Urinary bladder (tissue), 4 donors: Measurements from ENCODE around the gene EXT2. TPM values are rescaled to one million over a fixed set of nuclear protein-coding genes. Genes with fewer than 3 reads are reported as not detected.

Experiments
- DNase-seq: peaks from one replicate; pipeline ENCODE4 v3.0.0-alpha.2; 2015; ENCODE audit errors: extremely low spot score
- H3K27ac ChIP-seq: one replicate; pipeline ENCODE4 v1.5.1; 2013; ENCODE audit warnings: low read depth, mild to moderate bottlenecking, moderate library complexity
- H3K36me3 ChIP-seq: one replicate; pipeline ENCODE4 v1.6.1; 2013; ENCODE audit warnings: mild to moderate bottlenecking, moderate library complexity; ENCODE audit not compliant: insufficient read depth
- H3K4me1 ChIP-seq: one replicate; pipeline ENCODE4 v1.6.1; 2013; ENCODE audit warnings: mild to moderate bottlenecking, moderate library complexity; ENCODE audit not compliant: insufficient read depth
- H3K4me3 ChIP-seq: one replicate; pipeline ENCODE4 v1.5.1; 2013; ENCODE audit warnings: low read depth, low read length
- WGBS: extraction: QIAGEN DNeasy Blood & Tissue Kit; methylation state at CpG from one replicate; pipeline ENCODE4 v1.1.7; 2013; 5-methylcytosine and 5-hydroxymethylcytosine counted together
- polyA plus RNA-seq: library from polyadenylated mRNA; stranded (reverse); fragments of 200-250 nt; gene quantifications from one replicate; pipeline ENCODE4 v1.2.3, GENCODE V29; 2013
- total RNA-seq: library from RNA; depleted of rRNA; stranded (reverse); fragments of >200 nt; gene quantifications from one replicate; pipeline ENCODE4 v1.2.3, GENCODE V29; 2014
- donor health status: healthy with polysubstance abuse.
- donor health status: healthy.

Gene EXT2
- total and polyA plus RNA-seq, 2 donors: 52.2 to 95.3 TPM

- Histone ChIP-seq H3K36me3 (no peaks in the 10 kb centered on the region), H3K4me1 (no peaks in the 10 kb centered on the region), H3K4me3 (no peak overlapping the region), H3K27ac (no peak overlapping the region)
- WGBS: 82% methylated on average over 3 of the region's 3 CpGs
- DNase-seq: no peak
Measured at GRCh38 chr11:44145011-44145775, 49.7 kb downstream of the EXT2 start.

DNA sequence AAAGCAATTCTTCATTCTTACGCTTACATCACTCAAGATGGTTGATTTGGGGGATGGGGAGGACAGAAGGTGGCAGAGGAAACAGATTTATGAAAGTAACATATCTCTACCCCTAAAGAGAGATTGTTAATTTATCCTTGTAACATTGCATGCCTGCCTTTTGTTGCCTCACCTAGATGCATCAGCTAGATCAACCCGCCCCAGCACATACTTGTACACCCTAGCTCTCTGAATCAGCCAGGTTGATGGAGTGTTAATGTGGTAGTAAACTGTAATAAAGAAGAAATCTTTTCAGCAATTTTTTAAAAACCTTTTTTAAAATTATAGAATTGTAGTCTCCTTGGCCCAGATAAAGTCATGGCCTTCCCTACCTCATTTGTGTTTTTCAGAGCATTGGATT is 51.5 kb downstream of the EXT2 start:
- no peak for DNase-seq
- Histone ChIP-seq H3K27ac (no peak overlapping the region), H3K36me3 (peaks cover 8% of the 10 kb centered on the region), H3K4me3 (no peak overlapping the region), H3K4me1 (no peaks in the 10 kb centered on the region)
- 98% methylated on average over 2 of the region's 2 CpGs for WGBS

DNA sequence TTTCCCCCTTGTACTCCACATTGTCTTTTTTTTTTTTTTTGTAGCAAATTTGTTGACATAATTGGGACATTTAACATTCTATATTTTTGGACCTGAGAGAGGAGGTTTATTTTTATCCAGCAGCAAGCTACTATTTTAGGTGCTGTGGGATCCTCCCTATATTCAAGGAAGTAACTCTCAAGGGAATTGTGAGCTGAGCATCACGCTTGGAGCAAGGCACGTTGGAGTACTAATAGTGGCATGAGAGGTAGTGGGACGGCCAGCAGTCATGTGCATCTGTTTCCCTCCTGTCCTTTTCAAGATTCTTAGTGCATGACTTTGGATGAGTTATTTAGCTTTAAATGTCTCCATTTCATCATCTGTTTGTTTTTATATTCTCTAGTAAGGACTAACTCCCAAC is 52.3 kb downstream of the EXT2 start:
- Histone ChIP-seq H3K36me3 (peaks cover 8% of the 10 kb centered on the region), H3K4me3 (no peak overlapping the region), H3K27ac (no peak overlapping the region), H3K4me1 (no peaks in the 10 kb centered on the region)
- no peak for DNase-seq
- 92% methylated on average over 3 of the region's 3 CpGs for WGBS

DNA sequence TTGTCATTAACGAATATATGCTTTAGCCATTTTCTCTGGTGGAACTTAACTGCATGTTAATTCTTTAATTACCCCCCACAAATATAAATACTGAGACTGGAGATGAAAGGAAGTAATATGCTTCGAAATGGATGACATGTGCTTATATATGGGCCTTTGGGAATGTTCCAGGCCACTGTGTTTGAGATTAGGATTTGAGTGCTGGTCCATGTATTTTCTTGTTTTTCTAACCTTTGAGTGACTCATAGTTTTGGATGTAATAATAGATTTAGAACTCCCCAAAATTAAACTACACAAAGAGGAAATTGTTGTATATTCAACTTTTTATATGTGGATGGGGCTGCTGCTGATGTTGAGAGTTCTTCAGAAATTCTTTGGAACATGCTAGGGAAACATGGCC is 54.2 kb downstream of the EXT2 start:
- Histone ChIP-seq H3K4me1 (no peaks in the 10 kb centered on the region), H3K27ac (peak overlapping the region; percentile 18), H3K4me3 (no peak overlapping the region), H3K36me3 (peaks cover 8% of the 10 kb centered on the region)
- 82% methylated on average over 2 of the region's 2 CpGs for WGBS
- DNase-seq: no peak

DNA sequence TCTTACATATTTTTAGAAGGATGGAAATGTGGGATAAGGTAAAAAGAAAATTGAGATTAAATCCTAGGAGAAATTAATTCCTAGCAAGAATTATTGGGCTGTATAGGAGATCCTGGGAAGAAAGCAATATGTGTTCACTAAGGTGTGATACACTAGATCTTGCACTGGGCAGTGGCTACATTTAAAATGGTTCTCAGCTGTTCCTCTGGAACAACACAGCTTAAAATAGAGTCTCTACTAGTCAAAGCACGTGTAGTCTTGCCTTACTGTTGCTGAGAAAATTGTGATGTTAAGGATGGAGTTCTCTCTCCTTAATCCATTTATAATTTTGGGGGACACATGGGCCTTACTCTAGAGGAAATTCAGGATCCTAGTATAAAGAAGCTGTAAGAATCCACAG is 54.9 kb downstream of the EXT2 start:
- Histone ChIP-seq H3K4me3 (no peak overlapping the region), H3K36me3 (peaks cover 8% of the 10 kb centered on the region), H3K4me1 (no peaks in the 10 kb centered on the region), H3K27ac (no peak overlapping the region)
- WGBS: 88% methylated on average over 1 of the region's 1 CpG
- no peak for DNase-seq

DNA sequence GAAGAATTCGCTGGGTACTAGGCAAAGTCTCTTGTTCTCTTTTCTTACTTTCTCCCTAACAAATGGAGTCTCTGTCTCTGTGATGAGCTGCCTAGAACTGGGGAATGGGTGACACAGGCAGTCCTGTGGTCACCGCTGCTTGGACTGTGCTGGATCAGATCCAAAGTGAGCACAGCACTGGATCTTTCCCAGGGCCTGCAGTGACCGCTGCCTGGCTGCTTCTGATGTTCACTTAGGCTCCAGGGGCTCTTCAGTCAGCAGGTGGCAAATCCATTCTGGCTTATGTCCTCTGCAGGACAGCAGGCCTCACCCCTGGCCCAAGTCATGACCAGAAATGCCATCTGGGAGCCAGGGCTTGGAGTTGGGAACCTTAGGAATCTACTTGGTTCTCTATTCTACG is 61.5 kb downstream of the EXT2 start:
- Histone ChIP-seq H3K4me3 (no peak overlapping the region), H3K36me3 (no peaks in the 10 kb centered on the region), H3K4me1 (no peaks in the 10 kb centered on the region), H3K27ac (no peak overlapping the region)
- WGBS: 97% methylated on average over 4 of the region's 4 CpGs
- DNase-seq: no peak

GRCh38 chr11:44158384-44158783 is 62.9 kb downstream of the EXT2 start:
- DNase-seq: no peak
- no peaks in the 10 kb centered on the region for H3K36me3 ChIP-seq
- H3K27ac ChIP-seq: no peak overlapping the region
- over 99% methylated on average over 2 of the region's 2 CpGs for WGBS
- H3K4me3 ChIP-seq: no peak overlapping the region
- no peaks in the 10 kb centered on the region for H3K4me1 ChIP-seq

DNA sequence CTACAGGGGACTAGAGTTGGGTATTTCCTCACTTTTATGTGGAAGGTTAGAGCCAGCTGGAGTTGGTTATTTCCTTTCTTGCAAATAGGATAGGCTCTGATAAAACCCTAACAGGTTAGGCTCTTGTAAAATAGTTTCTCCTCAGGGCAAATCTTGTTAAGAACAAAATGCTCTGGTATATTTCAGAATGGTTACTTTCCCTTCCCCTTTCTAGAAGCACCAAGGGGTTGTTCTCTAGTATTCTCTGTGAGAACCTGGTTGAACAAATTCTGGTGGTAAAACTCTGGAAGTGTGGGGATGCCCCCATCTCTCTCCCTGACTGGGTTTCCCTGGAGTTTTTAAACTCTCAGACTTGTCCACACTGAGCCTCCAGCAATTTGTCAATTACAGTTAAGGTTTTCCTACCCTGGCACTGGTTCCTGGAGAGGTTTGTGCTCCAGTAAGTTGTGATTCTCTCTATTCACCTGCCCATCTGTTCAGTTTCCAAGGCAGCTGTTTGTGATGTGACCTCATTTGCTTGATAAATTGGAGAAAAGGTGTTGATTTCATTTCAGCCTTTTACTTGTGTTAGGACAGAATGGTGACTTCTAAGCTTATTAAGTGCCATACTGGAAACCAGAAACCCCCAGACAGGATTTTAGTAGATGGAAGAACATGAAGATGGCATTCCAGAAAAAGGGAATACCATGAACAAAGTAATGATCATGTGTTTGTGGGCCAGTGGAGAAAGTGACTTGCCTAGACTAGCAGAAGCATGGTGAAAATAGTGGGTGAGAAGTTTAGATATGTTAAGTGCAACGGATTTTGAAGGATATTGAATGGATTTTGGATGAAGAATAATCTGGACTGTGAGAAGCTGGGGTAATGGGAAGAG is 64.6 kb downstream of the EXT2 start:
- no peak for DNase-seq
- 93% methylated on average over 1 of the region's 1 CpG for WGBS
- no peaks in the 10 kb centered on the region for H3K4me1 ChIP-seq
- no peak overlapping the region for H3K27ac ChIP-seq
- no peak overlapping the region for H3K4me3 ChIP-seq
- no peaks in the 10 kb centered on the region for H3K36me3 ChIP-seq

DNA sequence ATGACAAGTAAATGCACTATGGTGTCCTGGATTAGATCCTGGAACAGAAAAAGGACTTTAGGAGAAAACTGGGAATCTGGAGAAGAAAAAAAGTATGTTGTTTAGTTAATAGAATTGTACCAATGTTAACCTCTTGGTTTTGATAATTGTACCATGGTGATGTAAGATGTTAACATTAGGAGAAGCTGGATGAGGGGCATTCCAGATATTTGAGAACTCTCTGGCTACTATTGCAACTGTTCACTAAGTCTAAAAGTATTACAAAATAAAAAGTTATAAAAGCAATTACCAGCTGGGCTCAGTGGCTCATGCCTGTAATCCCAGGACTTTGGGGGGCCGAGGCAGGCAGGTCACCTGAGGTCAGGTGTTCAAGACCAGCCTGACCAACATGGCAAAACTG is 66.5 kb downstream of the EXT2 start:
- WGBS: 83% methylated on average over 1 of the region's 1 CpG
- no peak overlapping the region for H3K4me3 ChIP-seq
- no peaks in the 10 kb centered on the region for H3K36me3 ChIP-seq
- no peaks in the 10 kb centered on the region for H3K4me1 ChIP-seq
- H3K27ac ChIP-seq: no peak overlapping the region
- DNase-seq: no peak

DNA sequence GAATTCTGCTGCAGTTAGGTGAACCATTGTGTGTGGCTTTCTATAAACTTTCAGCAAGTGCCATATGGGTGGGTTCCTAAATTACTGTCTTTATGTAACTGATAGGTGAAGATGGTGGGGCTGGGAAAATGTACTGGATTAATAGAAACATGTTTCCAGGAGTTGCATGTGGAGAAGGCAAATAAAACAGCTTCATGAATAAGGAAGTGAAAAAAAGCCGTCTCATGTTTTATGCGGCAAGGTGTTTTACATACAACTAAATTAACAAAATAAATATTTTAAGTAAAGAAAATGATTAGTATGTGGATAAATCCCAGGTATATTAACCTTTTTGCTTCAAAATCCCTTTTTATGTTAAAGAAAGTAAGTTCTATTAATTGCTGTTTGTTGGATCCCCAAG is 67.2 kb downstream of the EXT2 start:
- Histone ChIP-seq H3K27ac (no peak overlapping the region), H3K4me3 (no peak overlapping the region), H3K4me1 (no peaks in the 10 kb centered on the region), H3K36me3 (no peaks in the 10 kb centered on the region)
- DNase-seq: no peak
- 98% methylated on average over 2 of the region's 2 CpGs for WGBS

- 95% methylated on average over 1 of the region's 1 CpG for WGBS
- Histone ChIP-seq H3K4me1 (no peaks in the 10 kb centered on the region), H3K36me3 (no peaks in the 10 kb centered on the region), H3K27ac (no peak overlapping the region), H3K4me3 (no peak overlapping the region)
- DNase-seq: no peak
Measured at GRCh38 chr11:44165432-44165831, 70.0 kb downstream of the EXT2 start.

DNA sequence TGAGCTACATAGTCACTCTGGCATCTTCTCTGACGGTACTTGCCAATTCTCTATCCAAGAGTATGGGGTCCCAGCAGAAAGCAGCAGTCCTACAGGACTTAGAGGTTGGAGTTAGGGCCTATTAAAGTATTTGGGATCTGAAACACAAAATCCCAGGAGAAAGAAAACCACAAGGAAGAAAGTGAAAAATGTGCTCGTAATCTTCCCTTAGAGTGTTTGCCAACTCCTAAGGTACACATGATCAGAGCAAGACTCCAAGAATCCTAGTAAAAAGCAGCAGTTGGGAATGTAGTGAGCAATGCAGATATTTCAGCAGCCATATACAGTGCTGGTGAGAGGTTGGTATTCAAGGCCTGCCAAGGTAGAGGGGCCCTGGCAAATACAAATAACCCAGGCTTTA is 71.6 kb downstream of the EXT2 start:
- no peak overlapping the region for H3K27ac ChIP-seq
- DNase-seq: no peak
- H3K4me3 ChIP-seq: no peak overlapping the region
- WGBS: 45% methylated on average over 2 of the region's 2 CpGs
- H3K36me3 ChIP-seq: no peaks in the 10 kb centered on the region
- H3K4me1 ChIP-seq: no peaks in the 10 kb centered on the region

GRCh38 chr11:44171518-44171917 is 76.0 kb downstream of the EXT2 start:
- WGBS: 89% methylated on average over 4 of the region's 4 CpGs

DNA sequence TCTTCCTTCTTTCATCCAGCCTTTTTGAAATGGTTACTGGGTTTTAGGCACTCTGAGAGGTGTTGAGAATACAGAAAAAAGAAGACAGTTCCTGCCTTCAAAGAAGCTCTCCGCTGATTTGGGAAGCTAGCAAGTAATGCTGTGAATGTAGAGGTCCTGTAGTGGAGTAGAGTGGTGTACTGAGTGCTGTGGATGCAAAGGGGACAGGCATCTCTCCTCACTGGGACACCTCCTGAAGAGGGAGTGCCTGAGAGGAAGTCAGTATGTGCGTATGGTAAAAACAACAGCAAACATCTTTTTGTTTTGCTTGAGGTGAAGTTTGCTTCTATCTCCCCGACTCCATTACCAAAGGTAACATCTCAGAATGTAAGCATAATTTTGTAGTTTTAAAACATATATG is 77.5 kb downstream of the EXT2 start:
- Histone ChIP-seq H3K27ac (no peak overlapping the region), H3K4me3 (no peak overlapping the region), H3K4me1 (no peaks in the 10 kb centered on the region), H3K36me3 (no peaks in the 10 kb centered on the region)
- no peak for DNase-seq
- WGBS: 93% methylated on average over 3 of the region's 3 CpGs

More at GRCh38 chr11:44171518-44171917, 76.0 kb downstream of the EXT2 start:
- Histone ChIP-seq H3K4me3 (no peak overlapping the region), H3K27ac (no peak overlapping the region), H3K4me1 (no peaks in the 10 kb centered on the region), H3K36me3 (no peaks in the 10 kb centered on the region)
- no peak for DNase-seq
